HUES48 (cell line): ENCODE measurements around the gene DSE.
A peak's percentile ranks its signal among the peaks of the same experiment; 100 is the strongest.

Source experiments
- H3K27ac ChIP-seq: one replicate; pipeline ENCODE4 v1.7.0; 2013; ENCODE audit warnings: low read depth, low read length, inconsistent platforms
- H3K27me3 ChIP-seq: 2 replicates; pipeline ENCODE4 v1.6.1; 2013; ENCODE audit warnings: mild to moderate bottlenecking, low read length; ENCODE audit not compliant: control insufficient read depth, insufficient read depth
- H3K36me3 ChIP-seq: 2 replicates; pipeline ENCODE4 v1.6.1; 2013; ENCODE audit warnings: low read length; ENCODE audit not compliant: control insufficient read depth, insufficient read depth
- H3K4me1 ChIP-seq: 2 replicates; pipeline ENCODE4 v1.6.1; 2013; ENCODE audit warnings: mild to moderate bottlenecking, low read length; ENCODE audit not compliant: control insufficient read depth, insufficient read depth
- H3K4me3 ChIP-seq: 2 replicates; pipeline ENCODE4 v1.5.1; 2013; ENCODE audit warnings: mild to moderate bottlenecking, low read depth, low read length
- H3K9ac ChIP-seq: 2 replicates; pipeline ENCODE4 v1.6.1; 2013; ENCODE audit warnings: mild to moderate bottlenecking, low read depth, low read length, moderate library complexity
- H3K9me3 ChIP-seq: 2 replicates; pipeline ENCODE4 v1.6.1; 2013; ENCODE audit warnings: low read length; ENCODE audit not compliant: control insufficient read depth, insufficient read depth

The DSE gene

GRCh38 chr6:116483616-116484015 lies 112.9 kb downstream of the DSE start:
- Histone ChIP-seq H3K27me3 (no peaks in the 10 kb centered on the region; the same call in 1 of the 2 replicates), H3K27ac (no peak overlapping the region), H3K36me3 (no peaks in the 10 kb centered on the region), H3K9me3 (no peaks in the 10 kb centered on the region), H3K4me1 (no peaks in the 10 kb centered on the region), H3K9ac (no peak overlapping the region), H3K4me3 (no peak overlapping the region)

GRCh38 chr6:116485559-116486184 lies 114.9 kb downstream of the DSE start:
- H3K4me1 ChIP-seq: no peaks in the 10 kb centered on the region
- no peak overlapping the region for H3K9ac ChIP-seq
- H3K36me3 ChIP-seq: no peaks in the 10 kb centered on the region
- H3K4me3 ChIP-seq: no peak overlapping the region
- no peak overlapping the region for H3K27ac ChIP-seq
- no peaks in the 10 kb centered on the region; the same call in 1 of the 2 replicates for H3K27me3 ChIP-seq
- no peaks in the 10 kb centered on the region for H3K9me3 ChIP-seq

- no peaks in the 10 kb centered on the region for H3K9me3 ChIP-seq
- H3K27me3 ChIP-seq: no peaks in the 10 kb centered on the region
- H3K9ac ChIP-seq: no peak overlapping the region
- no peaks in the 10 kb centered on the region for H3K36me3 ChIP-seq
- H3K27ac ChIP-seq: peak overlapping the region; percentile 50
- H3K4me3 ChIP-seq: no peak overlapping the region
- no peaks in the 10 kb centered on the region for H3K4me1 ChIP-seq
These were observed 121.0 kb downstream of the DSE start for GRCh38 chr6:116491610-116492330.

- H3K27ac ChIP-seq: peak overlapping the region; percentile 50
These were observed 121.8 kb downstream of the DSE start for GRCh38 chr6:116492331-116493067.

More at GRCh38 chr6:116492331-116493067, 121.8 kb downstream of the DSE start:
- no peaks in the 10 kb centered on the region for H3K27me3 ChIP-seq
- no peak overlapping the region for H3K4me3 ChIP-seq
- no peaks in the 10 kb centered on the region for H3K9me3 ChIP-seq
- no peak overlapping the region for H3K9ac ChIP-seq
- H3K36me3 ChIP-seq: no peaks in the 10 kb centered on the region
- H3K4me1 ChIP-seq: no peaks in the 10 kb centered on the region
